SH-SY5Y (cell line): ENCODE data around the gene CMTM4.

ENCODE experiments used
- GATA2 ChIP-seq: IDR thresholded peaks from 2 replicates; pipeline ENCODE4 v1.6.1; 2011; ENCODE audit warnings: mild to moderate bottlenecking, low read depth, low read length
- GATA3 ChIP-seq: IDR thresholded peaks from 2 replicates; pipeline ENCODE4 v1.6.1; 2011; ENCODE audit warnings: low read depth, mild to moderate bottlenecking, low read length, moderate library complexity

DNA sequence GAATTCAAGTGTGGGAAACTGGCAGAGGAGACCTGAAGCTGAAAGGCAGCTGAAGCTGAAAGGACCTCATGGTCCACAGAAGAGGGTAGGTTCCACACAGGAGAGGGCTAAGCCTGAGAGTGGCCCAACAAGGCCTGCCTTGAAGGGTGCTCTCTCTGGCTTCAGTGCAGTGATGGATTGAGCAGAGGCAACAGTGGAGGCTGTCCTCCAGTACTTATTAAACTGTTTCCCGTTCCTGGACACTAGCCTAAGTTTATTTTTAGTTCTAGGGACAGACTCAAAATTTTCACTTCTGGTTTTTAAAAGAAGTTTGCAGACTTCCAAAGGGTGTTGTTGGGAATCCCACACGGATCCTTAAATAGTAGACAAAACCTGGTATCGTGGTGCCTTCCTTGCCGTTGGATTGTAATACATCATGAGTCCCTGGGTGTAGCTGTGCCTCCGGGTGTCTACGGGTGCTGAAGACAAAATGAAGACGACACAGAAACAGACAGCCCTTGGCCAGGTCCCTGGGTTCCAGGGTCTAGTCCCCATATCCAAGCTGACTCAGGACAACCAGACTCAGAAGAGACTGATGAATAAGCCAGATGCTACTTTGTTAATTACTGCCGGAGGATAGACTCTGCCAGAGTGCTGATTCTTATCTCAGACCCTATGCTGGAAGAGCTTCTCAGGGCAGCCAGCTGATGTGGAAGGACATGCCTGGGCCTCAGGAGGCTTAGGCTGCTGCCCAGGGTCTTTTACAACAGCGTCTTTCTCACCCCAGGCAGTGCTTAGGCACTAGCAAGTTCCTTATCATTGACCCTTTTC is 7.1 kb upstream of the CMTM4 start:
- TF ChIP-seq GATA3 (peak; percentile 85), GATA2 (peak; percentile 96)
